Loucy (cell line): ENCODE results near the gene OPRL1.

ENCODE experiments used
- H2AFZ ChIP-seq: fragments of 200-600 bp; sonication (generic); 2 replicates; pipeline ENCODE4 v1.6.0; 2016; ENCODE audit warnings: antibody characterized with exemption, mild to moderate bottlenecking, low read length, moderate library complexity
- H3F3A ChIP-seq: fragments of 200-600 bp; 2 replicates; pipeline ENCODE4 v1.6.0; 2016; ENCODE audit warnings: antibody characterized with exemption, low read depth, mild to moderate bottlenecking
- H3K27me3 ChIP-seq: fragments of 200-600 bp; sonication (generic); 2 replicates; pipeline ENCODE4 v1.6.1; 2014; ENCODE audit warnings: low read length, mild to moderate bottlenecking; ENCODE audit not compliant: insufficient read depth, poor library complexity, severe bottlenecking
- H3K36me3 ChIP-seq: fragments of 200-600 bp; sonication (generic); 2 replicates; pipeline ENCODE4 v1.6.1; 2016; ENCODE audit warnings: low read length; ENCODE audit not compliant: insufficient read depth
- H3K4me1 ChIP-seq: fragments of 200-600 bp; sonication (generic); 2 replicates; pipeline ENCODE4 v1.5.1; 2014; ENCODE audit warnings: low read length, mild to moderate bottlenecking; ENCODE audit not compliant: insufficient read depth, poor library complexity, severe bottlenecking
- H3K4me2 ChIP-seq: fragments of 200-600 bp; sonication (generic); 2 replicates; pipeline ENCODE4 v1.6.0; 2014; ENCODE audit warnings: antibody characterized with exemption, low read length, low read depth, mild to moderate bottlenecking; ENCODE audit not compliant: poor library complexity, severe bottlenecking
- H3K4me3 ChIP-seq: fragments of 200-600 bp; sonication (generic); 2 replicates; pipeline ENCODE4 v1.5.1; 2014; ENCODE audit warnings: low read length, mild to moderate bottlenecking, mixed read lengths; ENCODE audit not compliant: poor library complexity, severe bottlenecking
- H3K79me2 ChIP-seq: fragments of 200-600 bp; sonication (generic); 2 replicates; pipeline ENCODE4 v1.6.1; 2014; ENCODE audit warnings: low read length; ENCODE audit not compliant: insufficient read depth
- H3K9ac ChIP-seq: fragments of 200-600 bp; sonication (generic); 2 replicates; pipeline ENCODE4 v1.6.0; 2014; ENCODE audit warnings: mild to moderate bottlenecking, low read depth, low read length, moderate library complexity; ENCODE audit not compliant: poor library complexity, severe bottlenecking
- H3K9me2 ChIP-seq: fragments of 200-600 bp; sonication (generic); replicated peaks from 2 replicates; pipeline ENCODE4 v1.6.1; 2016; ENCODE audit warnings: low read depth, low read length, mixed read lengths
- H3K9me3 ChIP-seq: fragments of 200-600 bp; sonication (generic); 2 replicates; pipeline ENCODE4 v1.6.1; 2014; ENCODE audit warnings: mild to moderate bottlenecking, antibody characterized with exemption, low read length, low read depth; ENCODE audit not compliant: insufficient read depth
- H4K20me1 ChIP-seq: fragments of 200-600 bp; sonication (generic); 2 replicates; pipeline ENCODE4 v1.6.0; 2014; ENCODE audit warnings: antibody characterized with exemption, low read length, mild to moderate bottlenecking; ENCODE audit not compliant: insufficient read depth, poor library complexity, severe bottlenecking
- CTCF ChIP-seq: fragments of 200-600 bp; sonication (generic); conservative IDR thresholded peaks from 2 replicates; pipeline ENCODE4 v1.5.1; 2014; ENCODE audit warnings: mild to moderate bottlenecking, antibody characterized with exemption, low read length
- EZH2phosphoT487 ChIP-seq: fragments of 200-600 bp; IDR thresholded peaks from 2 replicates; pipeline ENCODE4 v1.6.1; 2018; ENCODE audit warnings: antibody characterized with exemption, mild to moderate bottlenecking, moderate library complexity, borderline replicate concordance

OPRL1 gene

GRCh38 chr20:64056639-64056888 is 23.3 kb upstream of the OPRL1 start:
- Histone ChIP-seq H3F3A (no peaks in the 10 kb centered on the region), H3K9ac (no peak overlapping the region), H3K4me3 (no peak overlapping the region), H3K4me1 (peaks cover 18% of the 10 kb centered on the region), H2AFZ (no peak overlapping the region), H3K79me2 (no peaks in the 10 kb centered on the region), H3K9me2 (no peaks in the 10 kb centered on the region), H3K4me2 (no peak overlapping the region), H3K27me3 (no peaks in the 10 kb centered on the region), H3K9me3 (no peaks in the 10 kb centered on the region), H3K36me3 (no peaks in the 10 kb centered on the region), H4K20me1 (no peaks in the 10 kb centered on the region)
- TF ChIP-seq CTCF (no peak), EZH2phosphoT487 (no peak)

- H3K79me2 ChIP-seq, result no peaks in the 10 kb centered on the region
- no peaks in the 10 kb centered on the region for H3K27me3 ChIP-seq
- H3K9me3 ChIP-seq, result no peaks in the 10 kb centered on the region
- H4K20me1 ChIP-seq, result no peaks in the 10 kb centered on the region
- H3F3A ChIP-seq, result no peaks in the 10 kb centered on the region
- H3K9ac ChIP-seq, result no peak overlapping the region
- peaks cover 18% of the 10 kb centered on the region for H3K4me1 ChIP-seq
- H2AFZ ChIP-seq, result no peak overlapping the region
- H3K4me3 ChIP-seq, result no peak overlapping the region
- no peaks in the 10 kb centered on the region for H3K36me3 ChIP-seq
- no peaks in the 10 kb centered on the region for H3K9me2 ChIP-seq
- TF ChIP-seq CTCF (no peak), EZH2phosphoT487 (no peak)
- no peak overlapping the region for H3K4me2 ChIP-seq
These were observed 22.8 kb upstream of the OPRL1 start for GRCh38 chr20:64056889-64057627.

GRCh38 chr20:64057628-64058498 is 22.0 kb upstream of the OPRL1 start:
- H2AFZ ChIP-seq, result no peak overlapping the region
- peaks cover 22% of the 10 kb centered on the region for H3K4me1 ChIP-seq
- no peak overlapping the region for H3K4me2 ChIP-seq
- TF ChIP-seq CTCF (peak; percentile 77), EZH2phosphoT487 (no peak)
- H3K9ac ChIP-seq, result no peak overlapping the region
- H3K27me3 ChIP-seq, result no peaks in the 10 kb centered on the region
- no peak overlapping the region for H3K4me3 ChIP-seq
- no peaks in the 10 kb centered on the region for H3K79me2 ChIP-seq
- no peaks in the 10 kb centered on the region for H4K20me1 ChIP-seq
- H3K9me3 ChIP-seq, result no peaks in the 10 kb centered on the region
- H3F3A ChIP-seq, result no peaks in the 10 kb centered on the region
- no peaks in the 10 kb centered on the region for H3K36me3 ChIP-seq
- H3K9me2 ChIP-seq, result no peaks in the 10 kb centered on the region
